Breast epithelium (tissue), 4 donors: Measurements from ENCODE around the gene CUL3. TPM values are rescaled to one million over a fixed set of nuclear protein-coding genes. Genes with fewer than 3 reads are reported as not detected.
A peak's percentile ranks its signal among the peaks of the same experiment; 100 is the strongest.

Source experiments
- DNase-seq, 2 donors: peaks; one replicate each; pipeline ENCODE4 v3.0.0-alpha.2; 2019; ENCODE audit warnings: low spot score in 2 of 2
- H3K27ac ChIP-seq, 2 donors: fragments of 200-600 bp; sonication (generic) in 1 of 2; one replicate each; pipeline ENCODE4 v1.5.1; 2016 to 2019; ENCODE audit warnings: mild to moderate bottlenecking in 1 of 2
- H3K27me3 ChIP-seq, 2 donors: fragments of 200-600 bp; sonication (generic) in 1 of 2; one replicate each; pipeline versions ENCODE4 v1.5.1 to v1.6.0; 2017 to 2019; ENCODE audit warnings: control low read depth in 1 of 2, mild to moderate bottlenecking in 1 of 2
- H3K36me3 ChIP-seq: fragments of 200-600 bp; one replicate; pipeline ENCODE4 v1.5.1; 2019
- H3K4me1 ChIP-seq, 2 donors: fragments of 200-600 bp; sonication (generic); one replicate each; pipeline ENCODE4 v1.5.1; 2016 to 2019; ENCODE audit warnings: control low read depth in 1 of 2
- H3K4me3 ChIP-seq, 3 donors: fragments of 200-600 bp; sonication (generic); 1 replicate in 2 of 3; 2 replicates in 1 of 3; pipeline ENCODE4 v1.5.1; 2016 to 2019; ENCODE audit warnings: mild to moderate bottlenecking in 3 of 3, moderate library complexity in 2 of 3
- H3K9me3 ChIP-seq, 2 donors: fragments of 200-600 bp; sonication (generic) in 1 of 2; one replicate each; pipeline ENCODE4 v1.5.1; 2016 to 2019; ENCODE audit warnings: control low read depth in 1 of 2
- POLR2A ChIP-seq: fragments of 450-650 bp; IDR thresholded peaks from one replicate; pipeline ENCODE4 v1.6.1; 2016; ENCODE audit warnings: antibody characterized with exemption, mild to moderate bottlenecking, moderate library complexity
- POLR2AphosphoS5 ChIP-seq, 3 donors: sonication (generic); formaldehyde crosslinking; IDR thresholded peaks; one replicate each; pipeline ENCODE4 v1.6.1; 2017; ENCODE audit warnings: antibody characterized with exemption in 3 of 3
- intact Hi-C: fragments of 100-400 bp; cut with DNase I; formaldehyde crosslinking; loops from one replicate; pipeline ENCODE4 v1.15.1; 2023; ENCODE audit warnings: low total_unique reads
- total RNA-seq, 3 donors: library from RNA; depleted of rRNA; stranded (reverse); fragments of >200 nt; gene quantifications; one replicate each; pipeline ENCODE4 v1.1.0, GENCODE V29; 2016
- TF ChIP-seq, protein P1 (sequence below), 3 donors: fragments of 450-650 bp; IDR thresholded peaks; one replicate each; pipeline ENCODE4 v1.5.1; 2016 to 2017; ENCODE audit warnings: antibody characterized with exemption in 3 of 3, mild to moderate bottlenecking in 3 of 3, moderate library complexity in 3 of 3

Gene CUL3
- total RNA-seq, result 100 to 1,000 TPM in 1 of 3 donors, 10 to 100 TPM in 2; 71.2 to 111 (median 82.3) TPM

DNA sequence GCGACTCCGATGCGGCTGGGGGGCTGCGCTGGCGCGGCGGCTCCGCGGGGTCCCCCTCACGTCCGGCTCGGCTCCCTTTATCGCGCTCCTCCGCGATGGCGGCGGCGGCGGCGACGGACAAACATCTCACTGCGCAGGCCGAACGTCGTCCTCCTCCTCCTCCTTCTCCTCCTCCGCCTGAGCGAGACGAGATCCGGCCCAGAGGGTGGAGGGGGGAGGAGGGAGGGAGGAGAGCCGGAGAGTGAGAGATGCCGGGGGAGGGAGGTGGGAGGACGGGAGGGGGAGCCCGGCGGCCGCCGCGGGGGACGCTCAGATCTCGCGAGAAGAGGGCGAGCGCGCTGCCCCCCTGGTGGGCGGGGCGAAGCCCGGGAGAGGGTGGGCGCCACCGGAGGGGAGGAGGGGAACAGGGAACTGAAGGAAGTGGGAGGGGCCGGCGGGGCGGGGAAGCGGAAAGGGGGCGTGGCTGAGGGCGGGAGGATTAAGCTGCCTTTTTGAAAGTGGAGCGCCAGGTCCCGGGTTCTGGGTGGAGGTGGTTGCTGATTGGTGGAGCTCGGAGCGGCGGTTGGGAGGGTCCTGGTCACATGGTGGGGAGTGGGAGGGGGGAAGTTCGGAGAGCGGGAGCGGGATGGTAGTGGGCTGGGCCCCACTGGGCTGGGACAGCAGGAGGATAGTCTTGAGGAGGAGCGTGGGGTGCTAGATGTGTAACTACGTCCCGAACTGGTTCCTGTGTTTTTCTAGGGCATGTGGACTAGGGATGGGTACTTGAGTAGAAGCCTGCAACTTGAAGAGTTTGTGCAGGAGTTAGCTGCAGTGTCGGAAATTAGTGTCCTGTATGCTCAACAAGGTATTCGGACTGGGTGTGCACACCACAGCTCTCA, at the start of gene CUL3:
Gene CUL3, minus strand, starts transcription at position 153 of the 878 bp plus-strand sequence. CDS start 354 bp downstream, outside the sequence.
- H3K27ac ChIP-seq, result peak within 1 kb of the TSS; percentile 90 to 98
- H3K9me3 ChIP-seq, result no peaks in the 10 kb centered on the region
- intact Hi-C loops, result no loop called here
- peak within 1 kb of the TSS; percentile 81 to 86 (median 82) for H3K4me3 ChIP-seq
- peaks cover 0 to 5% of the 10 kb centered on the region in 2 donors for H3K4me1 ChIP-seq
- peak; percentile 98 to 100 for DNase-seq
- no peaks in the 10 kb centered on the region for H3K27me3 ChIP-seq
- TF ChIP-seq, protein P1, sequence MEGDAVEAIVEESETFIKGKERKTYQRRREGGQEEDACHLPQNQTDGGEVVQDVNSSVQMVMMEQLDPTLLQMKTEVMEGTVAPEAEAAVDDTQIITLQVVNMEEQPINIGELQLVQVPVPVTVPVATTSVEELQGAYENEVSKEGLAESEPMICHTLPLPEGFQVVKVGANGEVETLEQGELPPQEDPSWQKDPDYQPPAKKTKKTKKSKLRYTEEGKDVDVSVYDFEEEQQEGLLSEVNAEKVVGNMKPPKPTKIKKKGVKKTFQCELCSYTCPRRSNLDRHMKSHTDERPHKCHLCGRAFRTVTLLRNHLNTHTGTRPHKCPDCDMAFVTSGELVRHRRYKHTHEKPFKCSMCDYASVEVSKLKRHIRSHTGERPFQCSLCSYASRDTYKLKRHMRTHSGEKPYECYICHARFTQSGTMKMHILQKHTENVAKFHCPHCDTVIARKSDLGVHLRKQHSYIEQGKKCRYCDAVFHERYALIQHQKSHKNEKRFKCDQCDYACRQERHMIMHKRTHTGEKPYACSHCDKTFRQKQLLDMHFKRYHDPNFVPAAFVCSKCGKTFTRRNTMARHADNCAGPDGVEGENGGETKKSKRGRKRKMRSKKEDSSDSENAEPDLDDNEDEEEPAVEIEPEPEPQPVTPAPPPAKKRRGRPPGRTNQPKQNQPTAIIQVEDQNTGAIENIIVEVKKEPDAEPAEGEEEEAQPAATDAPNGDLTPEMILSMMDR (IDR thresholded peaks at IDR 0.05), result no peak
- TF ChIP-seq POLR2A (peak; percentile 44), POLR2AphosphoS5 (IDR thresholded peaks at IDR 0.05) (peak; percentile 87 to 97 (median 91))
- H3K36me3 ChIP-seq, result no peaks in the 10 kb centered on the region

DNA sequence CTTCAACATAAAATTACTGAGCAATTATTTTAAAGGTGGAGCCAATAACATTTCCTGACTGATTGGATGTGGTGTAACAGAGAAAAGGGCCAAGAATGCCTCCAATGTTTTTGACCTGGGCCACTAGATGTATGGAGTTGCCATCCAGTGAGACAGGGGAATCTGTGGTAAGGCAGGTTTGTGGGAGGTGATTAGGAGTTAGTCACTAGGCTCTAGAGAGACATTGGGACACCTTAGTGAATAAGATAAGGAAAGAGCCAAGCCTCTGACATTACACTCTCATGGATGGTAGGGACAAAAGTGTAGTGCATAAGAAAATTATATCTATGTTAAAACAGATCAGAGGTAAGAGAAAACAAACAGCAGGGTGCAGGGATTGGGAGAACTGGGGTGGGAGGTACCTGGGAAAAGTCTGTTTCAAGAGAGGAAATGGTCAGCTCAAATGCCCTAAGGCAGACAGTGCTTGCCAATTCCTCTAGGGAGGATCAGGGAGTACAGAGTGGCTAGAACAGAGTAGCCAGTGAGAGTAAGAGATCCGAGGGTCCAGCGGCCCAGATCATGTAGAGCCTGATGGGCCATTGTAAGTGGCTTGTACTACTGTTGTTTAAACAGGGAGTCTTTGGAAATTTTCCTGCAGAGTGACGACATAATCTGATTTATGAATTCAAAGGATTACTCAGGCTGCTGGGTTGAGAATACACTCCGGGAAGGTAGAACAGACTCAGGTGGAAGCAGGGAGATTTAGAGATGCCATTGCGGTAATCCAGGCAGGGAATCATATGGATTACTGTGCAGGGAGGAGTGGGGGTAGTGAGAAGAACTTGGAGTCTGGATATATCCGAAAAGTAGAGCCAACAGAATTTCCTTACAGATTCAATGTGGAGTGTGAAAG, 45.7 kb upstream of the CUL3 start:
- TF ChIP-seq POLR2AphosphoS5 (IDR thresholded peaks at IDR 0.05) (no peak), POLR2A (no peak)
- TF ChIP-seq, protein P1 (IDR thresholded peaks at IDR 0.05), result no peak
- no peaks in the 10 kb centered on the region for H3K36me3 ChIP-seq
- no peaks in the 10 kb centered on the region for H3K4me1 ChIP-seq
- DNase-seq, result no peak
- no peaks in the 10 kb centered on the region for H3K9me3 ChIP-seq
- no peak overlapping the region for H3K4me3 ChIP-seq
- no peaks in the 10 kb centered on the region for H3K27me3 ChIP-seq
- no peak overlapping the region for H3K27ac ChIP-seq
- intact Hi-C loops, result no loop called here

DNA sequence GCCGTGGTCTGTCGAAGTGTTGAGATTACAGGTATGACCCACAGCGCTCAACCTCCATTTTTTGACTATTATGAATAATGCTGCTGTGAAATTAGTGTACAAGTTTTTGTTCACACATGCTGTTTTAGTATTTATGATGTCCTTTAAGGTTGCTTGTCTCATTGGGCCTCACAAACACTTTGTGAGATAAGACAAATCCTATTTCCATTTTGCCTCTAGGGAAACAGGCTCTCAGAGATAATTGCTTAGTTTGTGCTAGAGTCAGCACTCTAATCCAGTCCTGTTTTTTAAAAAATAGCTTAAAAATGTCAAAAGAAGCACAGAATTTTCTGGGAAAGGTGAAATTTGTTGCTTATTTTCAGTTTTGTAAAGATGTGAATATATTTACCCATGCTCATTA, 43.3 kb upstream of the CUL3 start:
- H3K4me3 ChIP-seq, result no peak overlapping the region
- no peak for DNase-seq
- no peak overlapping the region for H3K27ac ChIP-seq
- H3K36me3 ChIP-seq, result no peaks in the 10 kb centered on the region
- intact Hi-C loops, result no loop called here
- H3K27me3 ChIP-seq, result no peaks in the 10 kb centered on the region
- TF ChIP-seq, protein P1 (IDR thresholded peaks at IDR 0.05), result no peak
- TF ChIP-seq POLR2A (no peak), POLR2AphosphoS5 (IDR thresholded peaks at IDR 0.05) (no peak)
- H3K9me3 ChIP-seq, result no peaks in the 10 kb centered on the region
- H3K4me1 ChIP-seq, result no peaks in the 10 kb centered on the region

DNA sequence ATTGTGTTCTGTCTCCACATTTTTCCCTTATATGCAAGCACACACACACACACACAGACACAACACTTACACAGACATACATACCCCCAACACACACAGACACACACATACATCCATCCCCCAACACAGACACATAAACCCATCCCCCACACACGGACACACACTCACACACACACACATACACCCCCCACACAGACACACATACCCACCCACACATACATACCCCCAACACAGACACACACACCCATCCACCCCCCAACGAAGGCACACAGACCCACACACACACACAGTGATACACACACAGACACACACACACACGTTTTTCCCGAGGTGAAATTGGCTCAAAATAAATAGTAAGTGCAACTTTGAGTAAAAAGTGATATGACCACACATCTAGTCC, 41.6 kb upstream of the CUL3 start:
- Histone ChIP-seq H3K27me3 (no peaks in the 10 kb centered on the region), H3K27ac (no peak overlapping the region), H3K36me3 (no peaks in the 10 kb centered on the region), H3K9me3 (no peaks in the 10 kb centered on the region), H3K4me3 (no peak overlapping the region), H3K4me1 (no peaks in the 10 kb centered on the region)
- intact Hi-C loops, result no loop called here
- DNase-seq, result no peak
- TF ChIP-seq, protein P1 (IDR thresholded peaks at IDR 0.05), result no peak
- TF ChIP-seq POLR2A (no peak), POLR2AphosphoS5 (IDR thresholded peaks at IDR 0.05) (no peak)
